PFSK-1 (cell line): ENCODE data around the gene ADO.

Experiments used
- FOXP2 ChIP-seq: optimal IDR thresholded peaks from 2 replicates; pipeline ENCODE3; 2011; ENCODE audit warnings: borderline replicate concordance, control low read depth, inconsistent platforms; ENCODE audit not compliant: insufficient read depth; ENCODE audit errors: extremely low read length, extremely low read depth
- POLR2AphosphoS5 ChIP-seq: IDR thresholded peaks from 2 replicates; pipeline ENCODE4 v1.6.1; 2012; ENCODE audit warnings: low read depth, mild to moderate bottlenecking, control low read depth, low read length, moderate library complexity
- SIN3A ChIP-seq: IDR thresholded peaks from 2 replicates; pipeline ENCODE4 v1.6.1; 2012; ENCODE audit warnings: mild to moderate bottlenecking, low read length, moderate library complexity, borderline replicate concordance; ENCODE audit not compliant: insufficient read depth
- TAF1 ChIP-seq: IDR thresholded peaks from 2 replicates; pipeline ENCODE4 v1.6.1; 2012; ENCODE audit warnings: low read length, control low read depth, borderline replicate concordance; ENCODE audit not compliant: insufficient read depth
- TF ChIP-seq, protein P1 (sequence below), 2 experiments: IDR thresholded peaks; 2 replicates each; pipeline versions ENCODE4 v1.6.1 to v1.8.0; 2011 to 2012; ENCODE audit warnings: low read depth in 2 of 2, low read length in 2 of 2, control low read depth in 1 of 2, inconsistent platforms in 1 of 2, mild to moderate bottlenecking in 1 of 2, moderate library complexity in 1 of 2; ENCODE audit not compliant: insufficient read depth in 1 of 2

ADO gene

DNA sequence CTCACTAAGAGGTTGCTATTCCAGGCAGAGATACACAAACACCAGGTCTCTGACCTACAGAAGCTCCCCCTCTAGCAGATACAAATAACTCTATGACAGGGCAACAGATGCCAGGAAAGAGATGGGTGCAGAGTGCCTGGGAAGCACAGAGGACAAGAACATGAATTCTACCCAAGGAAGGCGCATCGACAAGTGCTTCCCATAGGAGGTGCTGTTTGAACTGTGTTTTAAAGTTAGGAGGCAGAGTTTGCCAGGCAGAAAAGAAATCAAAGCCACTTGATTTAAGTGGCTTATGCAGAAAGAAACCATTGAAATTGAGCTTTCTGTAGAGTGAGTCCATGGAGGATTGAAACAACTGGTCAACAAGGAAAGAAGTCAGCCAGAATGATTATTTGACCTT is 46.9 kb downstream of the ADO start:
- TF ChIP-seq FOXP2 (no peak), POLR2AphosphoS5 (no peak), TAF1 (no peak), SIN3A (no peak)
- TF ChIP-seq, protein P1, sequence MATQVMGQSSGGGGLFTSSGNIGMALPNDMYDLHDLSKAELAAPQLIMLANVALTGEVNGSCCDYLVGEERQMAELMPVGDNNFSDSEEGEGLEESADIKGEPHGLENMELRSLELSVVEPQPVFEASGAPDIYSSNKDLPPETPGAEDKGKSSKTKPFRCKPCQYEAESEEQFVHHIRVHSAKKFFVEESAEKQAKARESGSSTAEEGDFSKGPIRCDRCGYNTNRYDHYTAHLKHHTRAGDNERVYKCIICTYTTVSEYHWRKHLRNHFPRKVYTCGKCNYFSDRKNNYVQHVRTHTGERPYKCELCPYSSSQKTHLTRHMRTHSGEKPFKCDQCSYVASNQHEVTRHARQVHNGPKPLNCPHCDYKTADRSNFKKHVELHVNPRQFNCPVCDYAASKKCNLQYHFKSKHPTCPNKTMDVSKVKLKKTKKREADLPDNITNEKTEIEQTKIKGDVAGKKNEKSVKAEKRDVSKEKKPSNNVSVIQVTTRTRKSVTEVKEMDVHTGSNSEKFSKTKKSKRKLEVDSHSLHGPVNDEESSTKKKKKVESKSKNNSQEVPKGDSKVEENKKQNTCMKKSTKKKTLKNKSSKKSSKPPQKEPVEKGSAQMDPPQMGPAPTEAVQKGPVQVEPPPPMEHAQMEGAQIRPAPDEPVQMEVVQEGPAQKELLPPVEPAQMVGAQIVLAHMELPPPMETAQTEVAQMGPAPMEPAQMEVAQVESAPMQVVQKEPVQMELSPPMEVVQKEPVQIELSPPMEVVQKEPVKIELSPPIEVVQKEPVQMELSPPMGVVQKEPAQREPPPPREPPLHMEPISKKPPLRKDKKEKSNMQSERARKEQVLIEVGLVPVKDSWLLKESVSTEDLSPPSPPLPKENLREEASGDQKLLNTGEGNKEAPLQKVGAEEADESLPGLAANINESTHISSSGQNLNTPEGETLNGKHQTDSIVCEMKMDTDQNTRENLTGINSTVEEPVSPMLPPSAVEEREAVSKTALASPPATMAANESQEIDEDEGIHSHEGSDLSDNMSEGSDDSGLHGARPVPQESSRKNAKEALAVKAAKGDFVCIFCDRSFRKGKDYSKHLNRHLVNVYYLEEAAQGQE (IDR thresholded peaks at IDR 0.05; ENCODE audit: insufficient read depth in 1 of 2, low read depth in 2 of 2, low read length in 2 of 2): no peak

DNA sequence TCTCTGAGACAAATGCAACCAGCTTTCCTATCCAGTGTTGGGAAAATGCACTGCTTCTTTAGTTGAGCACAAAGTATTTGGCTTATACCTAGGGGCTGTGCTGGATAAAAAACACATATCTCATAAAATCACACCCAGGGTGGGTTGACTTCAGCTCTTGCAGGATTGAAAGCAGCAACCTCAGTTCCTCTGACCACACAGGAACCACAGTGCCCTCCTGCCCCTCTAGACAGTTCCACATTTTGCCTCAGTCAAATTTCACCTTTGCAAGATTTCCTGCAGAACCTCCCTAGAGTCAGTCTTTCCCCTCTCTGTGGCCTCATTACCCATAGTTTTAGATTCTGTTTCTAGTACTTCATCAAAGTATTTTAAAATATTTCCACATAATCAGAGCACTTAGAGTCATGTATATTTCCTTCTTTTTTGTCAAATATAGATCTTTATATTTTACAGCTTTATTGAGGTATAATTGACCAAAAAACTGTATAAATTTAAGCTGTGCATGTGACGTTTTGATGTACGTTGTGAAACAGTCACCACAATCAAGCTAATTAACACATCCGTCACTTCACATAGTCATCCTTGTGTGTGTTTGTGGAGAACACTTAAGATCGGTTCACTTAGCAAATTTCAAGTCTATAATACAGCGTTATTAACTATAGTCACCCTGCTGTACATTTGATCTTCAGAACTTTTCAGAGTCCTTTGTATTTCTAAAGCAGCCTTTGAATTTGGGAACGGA is 48.6 kb downstream of the ADO start:
- TF ChIP-seq POLR2AphosphoS5: no peak
- no peak for TF ChIP-seq FOXP2
- no peak for TF ChIP-seq SIN3A
- TF ChIP-seq TAF1: no peak
- TF ChIP-seq, protein P1 (IDR thresholded peaks at IDR 0.05; ENCODE audit: insufficient read depth in 1 of 2, low read depth in 2 of 2, low read length in 2 of 2): no peak

DNA sequence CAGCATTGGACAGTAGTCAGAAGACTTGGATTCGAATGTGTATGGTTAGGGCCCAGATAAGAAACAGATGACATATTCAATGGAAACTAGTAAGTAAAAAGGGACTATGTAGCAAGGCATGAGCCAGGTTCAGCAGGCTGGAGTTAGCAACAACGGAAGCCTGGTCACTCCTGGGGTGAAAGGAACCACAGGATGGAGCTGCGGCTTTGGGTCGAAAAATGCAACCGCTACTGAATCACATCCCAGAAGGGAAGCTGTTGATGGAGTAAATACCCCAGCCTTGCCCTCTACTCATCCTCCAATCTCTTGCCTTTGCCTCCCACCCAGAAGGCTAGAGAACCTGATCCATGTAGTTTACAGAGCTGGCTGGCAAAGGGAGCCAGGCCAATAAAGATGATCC is 49.2 kb downstream of the ADO start:
- TF ChIP-seq TAF1: no peak
- TF ChIP-seq FOXP2: peak; percentile 69
- TF ChIP-seq, protein P1 (IDR thresholded peaks at IDR 0.05; ENCODE audit: insufficient read depth in 1 of 2, low read depth in 2 of 2, low read length in 2 of 2): no peak
- no peak for TF ChIP-seq SIN3A
- no peak for TF ChIP-seq POLR2AphosphoS5

DNA sequence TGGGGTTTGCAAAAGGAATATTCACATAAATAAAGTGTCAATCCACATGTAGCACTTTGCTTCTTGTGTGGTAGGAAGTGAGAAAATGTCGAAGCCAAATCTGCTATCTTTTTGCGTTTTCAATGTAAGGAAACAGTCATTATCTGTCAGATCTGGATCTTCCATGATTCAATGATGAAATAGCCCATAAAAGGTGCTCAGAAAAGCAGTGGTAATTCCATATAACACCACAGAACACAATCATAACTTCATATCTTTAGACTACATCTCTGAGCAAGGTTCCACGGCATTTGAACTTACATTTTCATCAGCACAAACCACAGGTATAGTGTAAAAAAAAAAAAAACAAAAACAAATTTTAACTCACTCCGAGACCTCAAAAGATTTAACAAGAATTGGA is 51.5 kb downstream of the ADO start:
- TF ChIP-seq TAF1 (no peak), POLR2AphosphoS5 (no peak), SIN3A (no peak), FOXP2 (no peak)
- TF ChIP-seq, protein P1 (IDR thresholded peaks at IDR 0.05; ENCODE audit: insufficient read depth in 1 of 2, low read depth in 2 of 2, low read length in 2 of 2): no peak
